A549 treated with CORT108297 at 1 μM for 4 hours (cell line): ENCODE measurements around the gene TET3. TPM values are rescaled to one million over a fixed set of nuclear protein-coding genes. Genes with fewer than 3 reads are reported as not detected.

Source experiments
- total RNA-seq: library from RNA; stranded (reverse); fragments of 200-300 nt; extraction: Qiagen RNA extraction; gene quantifications from 5 replicates; pipeline ENCODE4 v1.2.3, GENCODE V29; 2022

TET3 gene
- 5.6 to 7.7 TPM (median 6.6 TPM) in 5 replicates for total RNA-seq

DNA sequence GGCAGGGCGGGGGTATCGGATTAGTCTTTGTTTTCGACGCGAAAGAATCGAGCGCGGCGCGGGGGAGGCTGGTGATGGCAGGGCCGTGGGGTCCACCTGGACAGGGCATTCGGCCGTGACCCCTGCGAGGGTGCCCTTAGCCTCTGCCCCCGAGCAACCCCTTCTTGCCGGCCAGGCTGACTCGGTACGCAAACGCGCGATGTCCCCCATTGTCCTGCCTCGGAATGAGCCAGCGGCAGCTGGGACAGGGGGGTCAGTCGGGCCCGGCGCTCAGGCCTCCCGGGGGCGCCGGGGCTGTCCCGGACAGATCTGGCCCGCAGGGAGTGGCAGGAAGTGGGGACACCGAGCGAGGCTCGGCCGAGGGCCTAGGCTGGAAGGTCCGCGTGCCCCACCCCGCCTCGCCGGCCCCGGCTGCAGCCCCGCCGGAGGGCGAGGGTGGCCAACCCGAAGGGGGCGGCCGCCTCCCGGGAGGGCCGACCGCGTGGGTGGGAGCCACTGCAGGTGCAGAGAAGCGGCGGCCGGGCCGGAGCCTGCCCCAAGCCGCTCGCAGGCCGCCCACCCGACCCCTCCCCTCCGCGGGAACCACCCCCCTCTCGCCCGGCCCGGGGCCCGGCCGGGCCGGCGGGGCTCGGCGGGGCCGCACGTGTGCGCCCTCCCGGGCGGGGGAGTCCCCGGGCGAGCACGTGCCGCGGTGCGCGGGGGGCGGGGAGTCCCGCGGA is at the start of gene TET3:
TET3 (plus strand) TSS at position 708 of the 719 bp plus-strand sequence. CDS start 1,494 bp downstream, outside the sequence.

Other genes with a start within 250 kb of the TET3 start
- gene TPRKB, start 247.6 kb upstream of the TET3 start, total RNA-seq, result 69.5 to 109 TPM (median 84.0 TPM) in 5 replicates
- 38.6 to 48.2 TPM (median 38.8 TPM) in 5 replicates for gene DUSP11, start 204.8 kb upstream of the TET3 start, total RNA-seq
- not detected in 5 replicates for gene C2orf78, start 200.7 kb upstream of the TET3 start, total RNA-seq
- gene STAMBP, start 155.9 kb upstream of the TET3 start, total RNA-seq, result 48.1 to 51.1 TPM (median 49.9 TPM) in 5 replicates
- 0.09 to 0.19 TPM (median 0.15 TPM) in 4 of 5 replicates, not detected in the other for gene ACTG2, start 91.9 kb upstream of the TET3 start, total RNA-seq
- gene DGUOK, start 58.0 kb upstream of the TET3 start, total RNA-seq, result 146 to 161 TPM (median 148 TPM) in 5 replicates
- 121 to 144 TPM (median 132 TPM) in 5 replicates for gene BOLA3, start 163.0 kb downstream of the TET3 start, total RNA-seq
- gene MOB1A, start 194.0 kb downstream of the TET3 start, total RNA-seq, result 73.4 to 87.8 TPM (median 79.9 TPM) in 5 replicates
- gene MTHFD2, start 213.7 kb downstream of the TET3 start, total RNA-seq, result 149 to 173 TPM (median 158 TPM) in 5 replicates